SK-N-MC (cell line): Measurements from ENCODE around the gene DEFB118.

Source experiments
- DNase-seq: peaks from one replicate; pipeline ENCODE4 v3.0.0-alpha.2; 2011; ENCODE audit warnings: low read depth, low spot score
- H3K27ac ChIP-seq: fragments of 200-600 bp; sonication (generic); 2 replicates; pipeline ENCODE4 v1.5.1; 2016; ENCODE audit warnings: mixed run types
- H3K36me3 ChIP-seq: fragments of 200-600 bp; sonication (generic); 2 replicates; pipeline ENCODE4 v1.6.1; 2017; ENCODE audit warnings: antibody characterized with exemption, low read length, mixed read lengths; ENCODE audit not compliant: insufficient read depth
- H3K4me3 ChIP-seq: fragments of 200-600 bp; sonication (generic); 2 replicates; pipeline ENCODE4 v1.5.1; 2016
- H3K9ac ChIP-seq: fragments of 200-600 bp; sonication (generic); 2 replicates; pipeline ENCODE4 v1.8.0; 2017; ENCODE audit warnings: mixed run types, mixed read lengths; ENCODE audit not compliant: insufficient read length
- H3K9me3 ChIP-seq: fragments of 200-600 bp; sonication (generic); 2 replicates; pipeline ENCODE4 v1.6.1; 2017; ENCODE audit warnings: low read depth, mild to moderate bottlenecking, antibody characterized with exemption, low read length, moderate library complexity, mixed read lengths
- EZH2 ChIP-seq: fragments of 200-600 bp; sonication (generic); IDR thresholded peaks from one replicate; pipeline ENCODE4 v1.6.1; 2017; ENCODE audit warnings: antibody characterized with exemption
- FOXP2 ChIP-seq: optimal IDR thresholded peaks from 2 replicates; pipeline ENCODE3; 2011; ENCODE audit warnings: mild to moderate bottlenecking, moderate library complexity; ENCODE audit not compliant: insufficient read depth; ENCODE audit errors: extremely low read length, control extremely low read depth
- POLR2AphosphoS5 ChIP-seq: IDR thresholded peaks from 2 replicates; pipeline ENCODE4 v1.6.1; 2012; ENCODE audit warnings: mild to moderate bottlenecking, low read depth, low read length, borderline replicate concordance

DEFB118 gene

GRCh38 chr20:31392836-31393235 is 24.4 kb downstream of the DEFB118 start:
- Histone ChIP-seq H3K9ac (no peak overlapping the region), H3K9me3 (no peaks in the 10 kb centered on the region), H3K4me3 (no peak overlapping the region), H3K27ac (no peak overlapping the region), H3K36me3 (no peaks in the 10 kb centered on the region)
- no peak for TF ChIP-seq FOXP2
- no peak for TF ChIP-seq EZH2
- no peak for TF ChIP-seq POLR2AphosphoS5
- no peak for DNase-seq

- no peaks in the 10 kb centered on the region for H3K36me3 ChIP-seq
- no peak overlapping the region for H3K4me3 ChIP-seq
- no peaks in the 10 kb centered on the region for H3K9me3 ChIP-seq
- H3K9ac ChIP-seq = no peak overlapping the region
- DNase-seq = no peak
- TF ChIP-seq POLR2AphosphoS5 (no peak), EZH2 (no peak)
- no peak overlapping the region for H3K27ac ChIP-seq
Observed at GRCh38 chr20:31394900-31395299, 26.5 kb downstream of the DEFB118 start.

GRCh38 chr20:31403886-31404285 is 35.5 kb downstream of the DEFB118 start:
- no peak overlapping the region for H3K4me3 ChIP-seq
- H3K9ac ChIP-seq = no peak overlapping the region
- H3K36me3 ChIP-seq = no peaks in the 10 kb centered on the region
- H3K9me3 ChIP-seq = no peaks in the 10 kb centered on the region; the same call in 1 of the 2 replicates
- DNase-seq = no peak
- TF ChIP-seq POLR2AphosphoS5 (no peak), EZH2 (no peak), FOXP2 (no peak)
- no peak overlapping the region for H3K27ac ChIP-seq

GRCh38 chr20:31406115-31406514 is 37.7 kb downstream of the DEFB118 start, which contains the start of gene DEFB121:
Gene DEFB121 (minus strand): TSS chr20:31406215. CDS start chr20:31406152, 63 bp downstream.
- DNase-seq = no peak
- Histone ChIP-seq H3K9me3 (no peaks in the 10 kb centered on the region; the same call in 1 of the 2 replicates), H3K36me3 (no peaks in the 10 kb centered on the region), H3K27ac (no peak within 1 kb of the TSS), H3K9ac (no peak within 1 kb of the TSS), H3K4me3 (no peak within 1 kb of the TSS)
- TF ChIP-seq EZH2 (no peak), FOXP2 (no peak), POLR2AphosphoS5 (no peak)

DNA sequence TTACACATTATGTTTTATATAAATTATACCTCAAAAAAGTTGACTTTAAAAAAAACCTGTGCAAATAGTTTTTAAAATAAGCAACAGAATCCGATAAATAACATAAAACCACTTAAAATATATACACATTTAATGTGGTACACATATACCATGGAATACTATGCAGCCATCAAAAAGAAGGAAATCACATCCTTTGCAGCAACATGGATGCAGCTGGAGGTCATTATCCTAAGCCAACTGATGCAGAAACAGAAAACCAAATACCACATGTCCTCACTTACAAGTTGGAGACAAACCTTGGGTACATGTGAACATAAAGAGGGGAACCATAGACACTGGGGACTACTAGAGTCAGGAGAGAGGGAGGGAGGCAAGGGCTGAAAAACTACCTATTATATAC is 41.6 kb downstream of the DEFB118 start:
- H3K4me3 ChIP-seq = no peak overlapping the region
- no peaks in the 10 kb centered on the region for H3K9me3 ChIP-seq
- DNase-seq = no peak
- H3K27ac ChIP-seq = no peak overlapping the region
- TF ChIP-seq EZH2 (no peak), FOXP2 (no peak), POLR2AphosphoS5 (no peak)
- H3K36me3 ChIP-seq = no peaks in the 10 kb centered on the region
- no peak overlapping the region for H3K9ac ChIP-seq

DNA sequence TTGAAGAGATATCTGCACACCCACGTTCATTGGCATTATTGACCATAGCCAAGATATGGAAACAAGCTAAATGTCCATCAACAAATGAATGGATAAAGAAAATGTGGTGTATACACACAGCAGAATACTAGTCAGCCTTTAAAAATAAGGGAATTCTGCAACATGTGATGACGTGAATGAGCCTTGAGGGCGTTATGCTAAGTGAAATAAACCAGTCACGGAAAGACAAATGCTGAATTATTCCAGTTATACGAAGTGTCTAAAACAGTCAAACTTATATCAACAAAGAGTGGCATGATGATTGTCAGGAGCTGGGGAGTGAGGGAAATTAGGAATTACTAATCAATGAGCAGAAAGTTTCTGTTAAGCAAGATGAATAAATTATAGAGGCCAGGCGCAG is 46.0 kb downstream of the DEFB118 start:
- no peaks in the 10 kb centered on the region for H3K9me3 ChIP-seq
- no peak overlapping the region for H3K4me3 ChIP-seq
- no peak for TF ChIP-seq EZH2
- no peak for TF ChIP-seq POLR2AphosphoS5
- no peak for TF ChIP-seq FOXP2
- no peaks in the 10 kb centered on the region for H3K36me3 ChIP-seq
- no peak overlapping the region for H3K9ac ChIP-seq
- no peak for DNase-seq
- no peak overlapping the region for H3K27ac ChIP-seq

DNA sequence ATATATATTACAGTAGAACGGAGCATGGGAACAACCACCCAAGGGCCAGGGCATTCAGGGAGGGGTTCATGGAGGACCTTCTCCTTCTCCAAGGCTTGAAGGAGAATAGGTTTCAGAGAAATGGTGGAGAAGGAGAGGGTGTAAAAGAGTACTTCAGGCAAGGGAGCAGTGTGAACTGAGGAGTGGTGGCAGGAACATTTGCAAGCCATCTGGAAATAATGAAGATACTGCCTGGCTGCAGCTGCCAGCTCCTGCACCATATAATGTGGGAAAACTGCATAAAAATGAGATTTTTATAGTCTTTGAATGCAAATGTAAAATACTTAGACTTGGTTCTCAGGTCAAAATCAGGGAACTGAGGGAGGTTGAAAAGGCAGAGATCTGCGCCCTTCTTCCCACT is 47.3 kb downstream of the DEFB118 start:
- TF ChIP-seq POLR2AphosphoS5 = no peak
- no peak for TF ChIP-seq FOXP2
- TF ChIP-seq EZH2 = no peak
- Histone ChIP-seq H3K9me3 (no peaks in the 10 kb centered on the region), H3K4me3 (no peak overlapping the region), H3K9ac (no peak overlapping the region), H3K36me3 (no peaks in the 10 kb centered on the region), H3K27ac (no peak overlapping the region)
- no peak for DNase-seq

GRCh38 chr20:31418307-31418706 is 49.9 kb downstream of the DEFB118 start:
- H3K36me3 ChIP-seq = no peaks in the 10 kb centered on the region
- no peaks in the 10 kb centered on the region for H3K9me3 ChIP-seq
- no peak for DNase-seq
- TF ChIP-seq FOXP2 = no peak
- TF ChIP-seq POLR2AphosphoS5 = no peak
- no peak for TF ChIP-seq EZH2
- no peak overlapping the region for H3K27ac ChIP-seq
- no peak overlapping the region for H3K9ac ChIP-seq
- H3K4me3 ChIP-seq = no peak overlapping the region
